ENCODE data around the gene USP49.
A peak's percentile ranks its signal among the peaks of the same experiment; 100 is the strongest.

Gene USP49

GRCh38 chr6:41937861-41938574, 42.8 kb upstream of the USP49 start:
- Histone ChIP-seq H3K4me3 (ENCODE audit: low read depth, low read length) (no peak overlapping the region), H3K9ac (ENCODE audit: low read depth, low read length) (no peak overlapping the region)

GRCh38 chr6:41937472-41937860, 42.3 kb upstream of the USP49 start:
- Histone ChIP-seq H3K4me3 (ENCODE audit: low read depth, low read length) (no peak overlapping the region), H3K9me3 (ENCODE audit: control insufficient read depth, insufficient read depth, low read length) (no peaks in the 10 kb centered on the region), H3K9ac (ENCODE audit: low read depth, low read length) (no peak overlapping the region), H3K27me3 (ENCODE audit: control insufficient read depth, insufficient read depth, low read length) (no peaks in the 10 kb centered on the region), H3K36me3 (ENCODE audit: control insufficient read depth, insufficient read depth, low read length) (peaks cover 31% of the 10 kb centered on the region), H3K4me1 (ENCODE audit: control insufficient read depth, insufficient read depth, low read length) (peaks cover 20% of the 10 kb centered on the region)

More at GRCh38 chr6:41937861-41938574, 42.8 kb upstream of the USP49 start:
- peaks cover 20% of the 10 kb centered on the region for H3K4me1 ChIP-seq (ENCODE audit: control insufficient read depth, insufficient read depth, low read length)
- no peaks in the 10 kb centered on the region for H3K27me3 ChIP-seq (ENCODE audit: control insufficient read depth, insufficient read depth, low read length)
- H3K36me3 ChIP-seq (ENCODE audit: control insufficient read depth, insufficient read depth, low read length): peaks cover 26% of the 10 kb centered on the region
- H3K9me3 ChIP-seq (ENCODE audit: control insufficient read depth, insufficient read depth, low read length): no peaks in the 10 kb centered on the region

- H3K4me1 ChIP-seq (ENCODE audit: control insufficient read depth, insufficient read depth, low read length): peaks cover 15% of the 10 kb centered on the region
- no peaks in the 10 kb centered on the region for H3K27me3 ChIP-seq (ENCODE audit: control insufficient read depth, insufficient read depth, low read length)
- peaks cover 43% of the 10 kb centered on the region for H3K36me3 ChIP-seq (ENCODE audit: control insufficient read depth, insufficient read depth, low read length)
- no peak overlapping the region for H3K9ac ChIP-seq (ENCODE audit: low read depth, low read length)
- no peaks in the 10 kb centered on the region for H3K9me3 ChIP-seq (ENCODE audit: control insufficient read depth, insufficient read depth, low read length)
- H3K4me3 ChIP-seq (ENCODE audit: low read depth, low read length): no peak overlapping the region
Observed at GRCh38 chr6:41936073-41936837, 41.1 kb upstream of the USP49 start.

GRCh38 chr6:41935685-41936072, 40.5 kb upstream of the USP49 start:
- Histone ChIP-seq H3K9me3 (ENCODE audit: control insufficient read depth, insufficient read depth, low read length) (no peaks in the 10 kb centered on the region), H3K27me3 (ENCODE audit: control insufficient read depth, insufficient read depth, low read length) (no peaks in the 10 kb centered on the region), H3K36me3 (ENCODE audit: control insufficient read depth, insufficient read depth, low read length) (peaks cover 49% of the 10 kb centered on the region), H3K9ac (ENCODE audit: low read depth, low read length) (no peak overlapping the region), H3K4me1 (ENCODE audit: control insufficient read depth, insufficient read depth, low read length) (peaks cover 15% of the 10 kb centered on the region), H3K4me3 (ENCODE audit: low read depth, low read length) (no peak overlapping the region)

DNA sequence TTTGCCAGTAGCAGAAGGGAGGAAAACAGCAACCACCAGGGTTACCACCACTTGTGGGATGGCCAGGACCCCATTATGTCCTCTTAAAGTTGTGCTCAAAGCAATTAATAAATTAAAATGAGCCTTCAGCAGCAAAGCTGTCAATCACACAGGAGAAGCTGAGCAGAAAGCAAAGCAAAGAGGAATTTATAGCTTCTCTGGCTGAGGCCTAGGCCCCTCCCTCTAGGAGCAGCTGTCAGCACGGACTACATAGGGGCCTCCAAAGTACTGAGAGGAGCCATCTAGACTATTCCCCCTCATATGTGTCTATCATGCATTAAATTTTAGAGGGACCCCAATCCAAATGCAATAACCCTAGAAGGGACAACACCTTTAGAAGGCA, 40.0 kb upstream of the USP49 start:
- H3K9ac ChIP-seq (ENCODE audit: low read depth, low read length): no peak overlapping the region
- H3K9me3 ChIP-seq (ENCODE audit: control insufficient read depth, insufficient read depth, low read length): no peaks in the 10 kb centered on the region
- H3K36me3 ChIP-seq (ENCODE audit: control insufficient read depth, insufficient read depth, low read length): peaks cover 54% of the 10 kb centered on the region
- H3K27me3 ChIP-seq (ENCODE audit: control insufficient read depth, insufficient read depth, low read length): no peaks in the 10 kb centered on the region
- peaks cover 14% of the 10 kb centered on the region for H3K4me1 ChIP-seq (ENCODE audit: control insufficient read depth, insufficient read depth, low read length)
- H3K4me3 ChIP-seq (ENCODE audit: low read depth, low read length): no peak overlapping the region

DNA sequence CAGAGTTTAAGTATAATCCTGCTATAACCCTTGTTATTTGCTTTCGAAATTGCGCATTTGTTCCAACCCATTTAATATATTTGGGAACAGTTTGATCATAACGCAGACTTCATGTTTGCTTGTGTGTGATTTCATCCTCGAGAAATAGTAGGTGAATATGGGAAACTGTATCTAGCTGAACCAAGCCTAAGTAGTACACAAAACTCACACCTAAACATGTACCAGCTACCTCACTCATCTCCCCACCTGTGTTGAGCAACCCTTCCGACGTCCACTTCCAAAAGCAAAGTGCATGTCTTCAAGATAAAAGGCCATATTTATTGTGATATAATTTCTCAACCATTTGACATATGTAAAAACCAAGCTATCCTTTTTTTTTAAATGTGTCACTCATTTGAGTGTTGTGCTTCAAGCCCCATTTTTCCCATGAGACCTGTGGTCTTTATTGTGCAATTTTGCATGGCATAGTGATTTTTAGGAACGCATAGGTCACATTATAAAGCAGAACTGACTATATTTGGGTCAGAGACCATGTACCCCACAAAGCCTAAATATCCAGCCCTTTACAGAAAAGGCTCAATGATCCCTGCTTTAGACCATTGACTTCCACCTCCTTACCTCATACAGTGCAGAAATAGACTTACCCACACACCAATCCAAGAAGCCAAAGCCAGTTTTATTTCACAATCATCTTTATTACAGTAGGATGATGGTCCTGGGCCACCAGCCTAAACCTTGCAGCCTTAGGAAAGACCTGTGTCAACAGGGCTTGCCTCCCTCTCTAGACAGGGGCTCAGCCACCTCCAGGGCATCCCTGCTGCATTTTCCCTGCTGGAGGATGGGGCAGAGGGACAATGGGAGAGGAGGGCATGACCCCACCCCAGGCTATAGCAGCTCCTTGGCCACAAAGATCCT, 39.4 kb upstream of the USP49 start:
- no peak overlapping the region for H3K4me3 ChIP-seq (ENCODE audit: low read depth, low read length)

GRCh38 chr6:41932378-41932777, 37.2 kb upstream of the USP49 start:
- Histone ChIP-seq H3K27me3 (ENCODE audit: control insufficient read depth, insufficient read depth, low read length) (no peaks in the 10 kb centered on the region), H3K4me3 (ENCODE audit: low read depth, low read length) (no peak overlapping the region), H3K36me3 (ENCODE audit: control insufficient read depth, insufficient read depth, low read length) (peaks cover 70% of the 10 kb centered on the region), H3K9ac (ENCODE audit: low read depth, low read length) (no peak overlapping the region), H3K4me1 (ENCODE audit: control insufficient read depth, insufficient read depth, low read length) (no peaks in the 10 kb centered on the region), H3K9me3 (ENCODE audit: control insufficient read depth, insufficient read depth, low read length) (no peaks in the 10 kb centered on the region)

More for the DNA sequence above, 39.4 kb upstream of the USP49 start:
- H3K4me1 ChIP-seq (ENCODE audit: control insufficient read depth, insufficient read depth, low read length): peaks cover 8% of the 10 kb centered on the region
- peaks cover 60% of the 10 kb centered on the region for H3K36me3 ChIP-seq (ENCODE audit: control insufficient read depth, insufficient read depth, low read length)
- no peak overlapping the region for H3K9ac ChIP-seq (ENCODE audit: low read depth, low read length)
- H3K9me3 ChIP-seq (ENCODE audit: control insufficient read depth, insufficient read depth, low read length): no peaks in the 10 kb centered on the region
- H3K27me3 ChIP-seq (ENCODE audit: control insufficient read depth, insufficient read depth, low read length): no peaks in the 10 kb centered on the region

- Histone ChIP-seq H3K4me1 (ENCODE audit: control insufficient read depth, insufficient read depth, low read length) (no peaks in the 10 kb centered on the region), H3K4me3 (ENCODE audit: low read depth, low read length) (no peak overlapping the region), H3K9ac (ENCODE audit: low read depth, low read length) (no peak overlapping the region), H3K9me3 (ENCODE audit: control insufficient read depth, insufficient read depth, low read length) (no peaks in the 10 kb centered on the region), H3K27me3 (ENCODE audit: control insufficient read depth, insufficient read depth, low read length) (no peaks in the 10 kb centered on the region), H3K36me3 (ENCODE audit: control insufficient read depth, insufficient read depth, low read length) (peaks cover 75% of the 10 kb centered on the region)
Observed at GRCh38 chr6:41931792-41932191, 36.6 kb upstream of the USP49 start.

DNA sequence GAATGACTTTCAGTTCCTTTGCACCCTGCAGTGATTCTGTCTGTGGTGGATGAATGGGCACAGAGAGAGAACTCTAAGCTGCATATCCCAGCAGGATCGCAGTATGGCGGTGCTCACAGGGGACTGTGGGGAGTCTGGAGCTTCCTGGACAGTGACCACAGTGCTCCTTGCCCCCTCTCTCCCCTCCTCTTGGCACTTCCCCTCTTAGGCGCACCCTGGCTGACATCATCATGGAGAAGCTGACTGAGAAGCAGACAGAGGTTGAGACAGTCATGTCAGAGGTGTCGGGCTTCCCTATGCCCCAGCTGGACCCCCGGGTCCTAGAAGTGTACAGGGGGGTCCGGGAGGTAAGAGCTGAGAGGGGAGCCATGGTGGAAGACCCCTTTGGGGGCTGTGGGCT, 34.7 kb upstream of the USP49 start:
- Histone ChIP-seq H3K9ac (ENCODE audit: low read depth, low read length) (no peak overlapping the region), H3K9me3 (ENCODE audit: control insufficient read depth, insufficient read depth, low read length) (no peaks in the 10 kb centered on the region), H3K4me1 (ENCODE audit: control insufficient read depth, insufficient read depth, low read length) (no peaks in the 10 kb centered on the region), H3K4me3 (ENCODE audit: low read depth, low read length) (no peak overlapping the region), H3K36me3 (ENCODE audit: control insufficient read depth, insufficient read depth, low read length) (peaks cover 70% of the 10 kb centered on the region), H3K27me3 (ENCODE audit: control insufficient read depth, insufficient read depth, low read length) (no peaks in the 10 kb centered on the region)

GRCh38 chr6:41927253-41927652, 32.1 kb upstream of the USP49 start:
- Histone ChIP-seq H3K4me3 (ENCODE audit: low read depth, low read length) (no peak overlapping the region), H3K9me3 (ENCODE audit: control insufficient read depth, insufficient read depth, low read length) (no peaks in the 10 kb centered on the region), H3K4me1 (ENCODE audit: control insufficient read depth, insufficient read depth, low read length) (peaks cover 6% of the 10 kb centered on the region), H3K9ac (ENCODE audit: low read depth, low read length) (no peak overlapping the region), H3K27me3 (ENCODE audit: control insufficient read depth, insufficient read depth, low read length) (no peaks in the 10 kb centered on the region), H3K36me3 (ENCODE audit: control insufficient read depth, insufficient read depth, low read length) (peaks cover 53% of the 10 kb centered on the region)

- H3K4me3 ChIP-seq (ENCODE audit: low read depth, low read length): peak overlapping the region; percentile 84
- peaks cover 10% of the 10 kb centered on the region for H3K4me1 ChIP-seq (ENCODE audit: control insufficient read depth, insufficient read depth, low read length)
- H3K9ac ChIP-seq (ENCODE audit: low read depth, low read length): peak overlapping the region; percentile 88
- peaks cover 9% of the 10 kb centered on the region for H3K36me3 ChIP-seq (ENCODE audit: control insufficient read depth, insufficient read depth, low read length)
- no peaks in the 10 kb centered on the region for H3K27me3 ChIP-seq (ENCODE audit: control insufficient read depth, insufficient read depth, low read length)
- no peaks in the 10 kb centered on the region for H3K9me3 ChIP-seq (ENCODE audit: control insufficient read depth, insufficient read depth, low read length)
Observed at GRCh38 chr6:41922154-41922553, 27.0 kb upstream of the USP49 start.

Data from iPS-15b (cell line).